IPS DF 4.7 (cell line): Measurements from ENCODE around the gene BAG3.
"Not testable (repeated sequence)": the region's sequence is repeated elsewhere in the genome, so short reads cannot be mapped to it uniquely, and the experiment has no call there.

Source experiments
- DNase-seq: peaks from one replicate; pipeline ENCODE4 v3.0.0-alpha.2; 2013; ENCODE audit warnings: low spot score; ENCODE audit errors: extremely low read depth

Gene BAG3

GRCh38 chr10:119640384-119640783 lies 10.8 kb upstream of the BAG3 start:
- DNase-seq, result no peak

GRCh38 chr10:119640875-119641526 lies 10.2 kb upstream of the BAG3 start:
- DNase-seq, result no peak

- DNase-seq, result no peak
Observed at GRCh38 chr10:119642556-119643111, 8.5 kb upstream of the BAG3 start.

- DNase-seq, result no peak
Observed at GRCh38 chr10:119643306-119644204, 7.6 kb upstream of the BAG3 start.

GRCh38 chr10:119644205-119644814 lies 6.9 kb upstream of the BAG3 start:
- no peak for DNase-seq

- no peak for DNase-seq
Observed at GRCh38 chr10:119644994-119645393, 6.2 kb upstream of the BAG3 start.

GRCh38 chr10:119650062-119650461 lies 1.1 kb upstream of the BAG3 start:
- DNase-seq, result no peak

GRCh38 chr10:119651514-119652360 lies 557 bp downstream of the BAG3 start:
- DNase-seq, result no peak

- DNase-seq, result no peak
Observed at GRCh38 chr10:119652361-119652730, 1.2 kb downstream of the BAG3 start.

GRCh38 chr10:119653209-119653608 lies 2.0 kb downstream of the BAG3 start:
- no peak for DNase-seq

GRCh38 chr10:119653916-119654315 lies 2.7 kb downstream of the BAG3 start:
- no peak for DNase-seq

- DNase-seq, result no peak
Observed at GRCh38 chr10:119654540-119654939, 3.4 kb downstream of the BAG3 start.

GRCh38 chr10:119655566-119656001 lies 4.4 kb downstream of the BAG3 start:
- no peak for DNase-seq

GRCh38 chr10:119656760-119657159 lies 5.6 kb downstream of the BAG3 start:
- no peak for DNase-seq

GRCh38 chr10:119657725-119658124 lies 6.5 kb downstream of the BAG3 start:
- DNase-seq, result no peak

- no peak for DNase-seq
Observed at GRCh38 chr10:119658274-119658673, 7.1 kb downstream of the BAG3 start.

- DNase-seq, result no peak
Observed at GRCh38 chr10:119659951-119660350, 8.8 kb downstream of the BAG3 start.

GRCh38 chr10:119662076-119662605 lies 11.0 kb downstream of the BAG3 start:
- not testable (repeated sequence) for DNase-seq

- DNase-seq, result no peak
Observed at GRCh38 chr10:119663866-119664698, 12.9 kb downstream of the BAG3 start.
